PFSK-1 (cell line): Measurements from ENCODE around the gene TSC1.

Source experiments
- FOXP2 ChIP-seq: optimal IDR thresholded peaks from 2 replicates; pipeline ENCODE3; 2011; ENCODE audit warnings: borderline replicate concordance, control low read depth, inconsistent platforms; ENCODE audit not compliant: insufficient read depth; ENCODE audit errors: extremely low read length, extremely low read depth
- POLR2AphosphoS5 ChIP-seq: IDR thresholded peaks from 2 replicates; pipeline ENCODE4 v1.6.1; 2012; ENCODE audit warnings: low read depth, mild to moderate bottlenecking, control low read depth, low read length, moderate library complexity
- SIN3A ChIP-seq: IDR thresholded peaks from 2 replicates; pipeline ENCODE4 v1.6.1; 2012; ENCODE audit warnings: mild to moderate bottlenecking, low read length, moderate library complexity, borderline replicate concordance; ENCODE audit not compliant: insufficient read depth
- TAF1 ChIP-seq: IDR thresholded peaks from 2 replicates; pipeline ENCODE4 v1.6.1; 2012; ENCODE audit warnings: low read length, control low read depth, borderline replicate concordance; ENCODE audit not compliant: insufficient read depth
- TF ChIP-seq, protein P1 (sequence below), 2 experiments: IDR thresholded peaks; 2 replicates each; pipeline versions ENCODE4 v1.6.1 to v1.8.0; 2011 to 2012; ENCODE audit warnings: low read depth in 2 of 2, low read length in 2 of 2, control low read depth in 1 of 2, inconsistent platforms in 1 of 2, mild to moderate bottlenecking in 1 of 2, moderate library complexity in 1 of 2; ENCODE audit not compliant: insufficient read depth in 1 of 2

Gene TSC1

GRCh38 chr9:132939169-132939568 is 5.2 kb downstream of the TSC1 start:
- TF ChIP-seq TAF1: no peak
- no peak for TF ChIP-seq FOXP2
- TF ChIP-seq, protein P1, sequence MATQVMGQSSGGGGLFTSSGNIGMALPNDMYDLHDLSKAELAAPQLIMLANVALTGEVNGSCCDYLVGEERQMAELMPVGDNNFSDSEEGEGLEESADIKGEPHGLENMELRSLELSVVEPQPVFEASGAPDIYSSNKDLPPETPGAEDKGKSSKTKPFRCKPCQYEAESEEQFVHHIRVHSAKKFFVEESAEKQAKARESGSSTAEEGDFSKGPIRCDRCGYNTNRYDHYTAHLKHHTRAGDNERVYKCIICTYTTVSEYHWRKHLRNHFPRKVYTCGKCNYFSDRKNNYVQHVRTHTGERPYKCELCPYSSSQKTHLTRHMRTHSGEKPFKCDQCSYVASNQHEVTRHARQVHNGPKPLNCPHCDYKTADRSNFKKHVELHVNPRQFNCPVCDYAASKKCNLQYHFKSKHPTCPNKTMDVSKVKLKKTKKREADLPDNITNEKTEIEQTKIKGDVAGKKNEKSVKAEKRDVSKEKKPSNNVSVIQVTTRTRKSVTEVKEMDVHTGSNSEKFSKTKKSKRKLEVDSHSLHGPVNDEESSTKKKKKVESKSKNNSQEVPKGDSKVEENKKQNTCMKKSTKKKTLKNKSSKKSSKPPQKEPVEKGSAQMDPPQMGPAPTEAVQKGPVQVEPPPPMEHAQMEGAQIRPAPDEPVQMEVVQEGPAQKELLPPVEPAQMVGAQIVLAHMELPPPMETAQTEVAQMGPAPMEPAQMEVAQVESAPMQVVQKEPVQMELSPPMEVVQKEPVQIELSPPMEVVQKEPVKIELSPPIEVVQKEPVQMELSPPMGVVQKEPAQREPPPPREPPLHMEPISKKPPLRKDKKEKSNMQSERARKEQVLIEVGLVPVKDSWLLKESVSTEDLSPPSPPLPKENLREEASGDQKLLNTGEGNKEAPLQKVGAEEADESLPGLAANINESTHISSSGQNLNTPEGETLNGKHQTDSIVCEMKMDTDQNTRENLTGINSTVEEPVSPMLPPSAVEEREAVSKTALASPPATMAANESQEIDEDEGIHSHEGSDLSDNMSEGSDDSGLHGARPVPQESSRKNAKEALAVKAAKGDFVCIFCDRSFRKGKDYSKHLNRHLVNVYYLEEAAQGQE (IDR thresholded peaks at IDR 0.05; ENCODE audit: insufficient read depth in 1 of 2, low read depth in 2 of 2, low read length in 2 of 2): no peak
- no peak for TF ChIP-seq SIN3A
- no peak for TF ChIP-seq POLR2AphosphoS5

DNA sequence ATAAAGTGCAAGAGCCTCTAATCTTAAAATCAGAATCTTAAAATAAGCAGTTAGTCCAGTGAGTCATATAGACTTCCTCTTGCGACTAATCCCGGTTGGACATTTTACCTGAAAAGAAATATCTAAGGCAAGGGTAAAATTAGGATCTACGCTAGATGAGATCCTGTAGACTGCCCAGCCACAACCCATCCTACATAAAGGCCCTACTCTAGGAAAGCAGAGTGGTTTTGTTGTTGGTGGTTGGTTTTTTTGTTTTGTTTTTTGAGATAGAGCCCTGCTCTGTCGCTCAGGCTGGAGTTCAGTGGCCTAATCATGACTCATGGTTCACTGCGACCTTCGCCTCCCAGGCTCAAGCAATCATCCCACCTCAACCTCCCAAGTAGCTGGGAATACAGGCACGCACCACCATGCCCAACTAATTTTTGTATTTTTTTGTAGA is 6.9 kb downstream of the TSC1 start:
- TF ChIP-seq TAF1: no peak
- TF ChIP-seq FOXP2: no peak
- TF ChIP-seq, protein P1 (IDR thresholded peaks at IDR 0.05; ENCODE audit: insufficient read depth in 1 of 2, low read depth in 2 of 2, low read length in 2 of 2): no peak
- no peak for TF ChIP-seq POLR2AphosphoS5
- TF ChIP-seq SIN3A: no peak

- TF ChIP-seq POLR2AphosphoS5 (no peak), TAF1 (no peak), SIN3A (no peak), FOXP2 (no peak)
- TF ChIP-seq, protein P1 (IDR thresholded peaks at IDR 0.05; ENCODE audit: insufficient read depth in 1 of 2, low read depth in 2 of 2, low read length in 2 of 2): no peak
Measured at GRCh38 chr9:132935026-132935425, 9.4 kb downstream of the TSC1 start.

GRCh38 chr9:132931178-132931735 is 13.2 kb downstream of the TSC1 start:
- TF ChIP-seq TAF1 (no peak), SIN3A (no peak), FOXP2 (no peak), POLR2AphosphoS5 (no peak)
- TF ChIP-seq, protein P1 (IDR thresholded peaks at IDR 0.05; ENCODE audit: insufficient read depth in 1 of 2, low read depth in 2 of 2, low read length in 2 of 2): no peak
